Ishikawa (cell line): ENCODE results near the gene KIF4B.

Experiments used
- CREB1 ChIP-seq: IDR thresholded peaks from 2 replicates; pipeline ENCODE4 v1.6.1; 2012; ENCODE audit warnings: low read depth
- EGR1 ChIP-seq: IDR thresholded peaks from 2 replicates; pipeline ENCODE4 v1.6.1; 2012
- EP300 ChIP-seq: IDR thresholded peaks from 2 replicates; pipeline ENCODE4 v1.6.1; 2012; ENCODE audit warnings: borderline replicate concordance
- FOXM1 ChIP-seq: IDR thresholded peaks from 2 replicates; pipeline ENCODE4 v1.6.1; 2012; ENCODE audit warnings: low read depth, borderline replicate concordance
- MAX ChIP-seq: IDR thresholded peaks from 2 replicates; pipeline ENCODE4 v1.6.1; 2012
- NFIC ChIP-seq: IDR thresholded peaks from 2 replicates; pipeline ENCODE4 v1.6.1; 2012
- RAD21 ChIP-seq: IDR thresholded peaks from 2 replicates; pipeline ENCODE4 v1.6.1; 2012; ENCODE audit warnings: low read depth
- TAF1 ChIP-seq: IDR thresholded peaks from 2 replicates; pipeline ENCODE4 v1.6.1; 2012; ENCODE audit warnings: low read depth, mild to moderate bottlenecking
- TEAD4 ChIP-seq: IDR thresholded peaks from 2 replicates; pipeline ENCODE4 v1.6.1; 2012
- YY1 ChIP-seq: IDR thresholded peaks from 2 replicates; pipeline ENCODE4 v1.6.1; 2012; ENCODE audit warnings: low read depth
- TF ChIP-seq, protein P1 (sequence below): IDR thresholded peaks from 2 replicates; pipeline ENCODE4 v1.6.1; 2012; ENCODE audit warnings: low read depth, mild to moderate bottlenecking

GRCh38 chr5:154966874-154967273, 46.7 kb upstream of the KIF4B start:
- TF ChIP-seq TAF1: no peak
- no peak for TF ChIP-seq EP300
- TF ChIP-seq, protein P1, sequence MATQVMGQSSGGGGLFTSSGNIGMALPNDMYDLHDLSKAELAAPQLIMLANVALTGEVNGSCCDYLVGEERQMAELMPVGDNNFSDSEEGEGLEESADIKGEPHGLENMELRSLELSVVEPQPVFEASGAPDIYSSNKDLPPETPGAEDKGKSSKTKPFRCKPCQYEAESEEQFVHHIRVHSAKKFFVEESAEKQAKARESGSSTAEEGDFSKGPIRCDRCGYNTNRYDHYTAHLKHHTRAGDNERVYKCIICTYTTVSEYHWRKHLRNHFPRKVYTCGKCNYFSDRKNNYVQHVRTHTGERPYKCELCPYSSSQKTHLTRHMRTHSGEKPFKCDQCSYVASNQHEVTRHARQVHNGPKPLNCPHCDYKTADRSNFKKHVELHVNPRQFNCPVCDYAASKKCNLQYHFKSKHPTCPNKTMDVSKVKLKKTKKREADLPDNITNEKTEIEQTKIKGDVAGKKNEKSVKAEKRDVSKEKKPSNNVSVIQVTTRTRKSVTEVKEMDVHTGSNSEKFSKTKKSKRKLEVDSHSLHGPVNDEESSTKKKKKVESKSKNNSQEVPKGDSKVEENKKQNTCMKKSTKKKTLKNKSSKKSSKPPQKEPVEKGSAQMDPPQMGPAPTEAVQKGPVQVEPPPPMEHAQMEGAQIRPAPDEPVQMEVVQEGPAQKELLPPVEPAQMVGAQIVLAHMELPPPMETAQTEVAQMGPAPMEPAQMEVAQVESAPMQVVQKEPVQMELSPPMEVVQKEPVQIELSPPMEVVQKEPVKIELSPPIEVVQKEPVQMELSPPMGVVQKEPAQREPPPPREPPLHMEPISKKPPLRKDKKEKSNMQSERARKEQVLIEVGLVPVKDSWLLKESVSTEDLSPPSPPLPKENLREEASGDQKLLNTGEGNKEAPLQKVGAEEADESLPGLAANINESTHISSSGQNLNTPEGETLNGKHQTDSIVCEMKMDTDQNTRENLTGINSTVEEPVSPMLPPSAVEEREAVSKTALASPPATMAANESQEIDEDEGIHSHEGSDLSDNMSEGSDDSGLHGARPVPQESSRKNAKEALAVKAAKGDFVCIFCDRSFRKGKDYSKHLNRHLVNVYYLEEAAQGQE: no peak
- TF ChIP-seq FOXM1: no peak
- no peak for TF ChIP-seq RAD21
- no peak for TF ChIP-seq NFIC
- no peak for TF ChIP-seq MAX
- TF ChIP-seq TEAD4: no peak
- TF ChIP-seq YY1: no peak
- no peak for TF ChIP-seq EGR1
- no peak for TF ChIP-seq CREB1
